Vagina (tissue), 2 donors: ENCODE data around the gene KCNMB2. TPM values are rescaled to one million over a fixed set of nuclear protein-coding genes. Genes with fewer than 3 reads are reported as not detected.

Source experiments
- DNase-seq, 2 donors: peaks; one replicate each; pipeline ENCODE4 v3.0.0-alpha.2; 2017; ENCODE audit errors: extremely low spot score in 2 of 2
- H3K27ac ChIP-seq: fragments of 200-600 bp; sonication (generic); one replicate; pipeline ENCODE4 v1.5.1; 2019
- H3K27me3 ChIP-seq: fragments of 200-600 bp; sonication (generic); one replicate; pipeline ENCODE4 v1.5.1; 2019
- H3K36me3 ChIP-seq, 2 donors: fragments of 200-600 bp; sonication (generic); one replicate each; pipeline ENCODE4 v1.5.1; 2017 to 2019
- H3K4me1 ChIP-seq: fragments of 200-600 bp; sonication (generic); one replicate; pipeline ENCODE4 v1.5.1; 2019
- H3K4me3 ChIP-seq, 2 donors: fragments of 200-600 bp; sonication (generic); 1 replicate in 1 of 2; 2 replicates in 1 of 2; pipeline ENCODE4 v1.5.1; 2016 to 2019
- H3K9me3 ChIP-seq: fragments of 200-600 bp; sonication (generic); one replicate; pipeline ENCODE4 v1.5.1; 2019
- CTCF ChIP-seq, 3 experiments: fragments of 450-650 bp in 2 of 3; fragments of 200-600 bp in 1 of 3; sonication (generic) in 1 of 3; IDR thresholded peaks; one replicate each; pipeline ENCODE4 v1.5.1; 2017 to 2019; ENCODE audit warnings: antibody characterized with exemption in 3 of 3, mild to moderate bottlenecking in 2 of 3, moderate library complexity in 2 of 3
- POLR2A ChIP-seq, 2 donors: fragments of 450-650 bp; IDR thresholded peaks; one replicate each; pipeline ENCODE4 v1.6.1; 2017; ENCODE audit warnings: antibody characterized with exemption in 2 of 2, mild to moderate bottlenecking in 2 of 2, moderate library complexity in 2 of 2
- POLR2AphosphoS5 ChIP-seq, 2 donors: sonication (generic); formaldehyde crosslinking; IDR thresholded peaks; one replicate each; pipeline ENCODE4 v1.9.0; 2017; ENCODE audit warnings: antibody characterized with exemption in 2 of 2, mild to moderate bottlenecking in 2 of 2, low read depth in 1 of 2; ENCODE audit not compliant: insufficient read depth in 1 of 2
- intact Hi-C: fragments of 100-400 bp; cut with DNase I; formaldehyde crosslinking; loops from one replicate; pipeline ENCODE4 v1.15.1; 2023
- total RNA-seq: library from RNA; depleted of rRNA; stranded (reverse); fragments of >200 nt; gene quantifications from one replicate; pipeline ENCODE4 v1.2.3, GENCODE V29; 2016

KCNMB2 gene
- total RNA-seq, 1 donor from 2014 or later = 1.5 TPM

GRCh38 chr3:178585454-178585853 is 49.2 kb downstream of the KCNMB2 start:
- no peak for DNase-seq
- TF ChIP-seq POLR2AphosphoS5 (IDR thresholded peaks at IDR 0.05; ENCODE audit: insufficient read depth in 1 of 2, low read depth in 1 of 2) (no peak), CTCF (IDR thresholded peaks at IDR 0.05) (no peak)

GRCh38 chr3:178586076-178586475 is 49.8 kb downstream of the KCNMB2 start:
- no peak overlapping the region for H3K27ac ChIP-seq
- intact Hi-C loops = no loop called here
- peaks cover 17% of the 10 kb centered on the region for H3K4me1 ChIP-seq

More at GRCh38 chr3:178585454-178585853, 49.2 kb downstream of the KCNMB2 start:
- Histone ChIP-seq H3K4me3 (no peak overlapping the region), H3K27me3 (no peaks in the 10 kb centered on the region), H3K36me3 (no peaks in the 10 kb centered on the region), H3K9me3 (no peaks in the 10 kb centered on the region), H3K4me1 (peaks cover 17% of the 10 kb centered on the region), H3K27ac (no peak overlapping the region)
- intact Hi-C loops = no loop called here

GRCh38 chr3:178588628-178589027 is 52.4 kb downstream of the KCNMB2 start:
- H3K4me1 ChIP-seq = peaks cover 17% of the 10 kb centered on the region
- no peak overlapping the region for H3K27ac ChIP-seq
- H3K36me3 ChIP-seq = no peaks in the 10 kb centered on the region
- TF ChIP-seq CTCF (IDR thresholded peaks at IDR 0.05) (no peak), POLR2AphosphoS5 (IDR thresholded peaks at IDR 0.05; ENCODE audit: insufficient read depth in 1 of 2, low read depth in 1 of 2) (no peak), POLR2A (IDR thresholded peaks at IDR 0.05) (no peak)
- no peak overlapping the region for H3K4me3 ChIP-seq
- DNase-seq = no peak
- no peaks in the 10 kb centered on the region for H3K27me3 ChIP-seq
- intact Hi-C loops = no loop called here
- H3K9me3 ChIP-seq = no peaks in the 10 kb centered on the region

More at GRCh38 chr3:178586076-178586475, 49.8 kb downstream of the KCNMB2 start:
- H3K27me3 ChIP-seq = no peaks in the 10 kb centered on the region
- H3K9me3 ChIP-seq = no peaks in the 10 kb centered on the region
- no peak for DNase-seq
- TF ChIP-seq POLR2A (IDR thresholded peaks at IDR 0.05) (no peak), POLR2AphosphoS5 (IDR thresholded peaks at IDR 0.05; ENCODE audit: insufficient read depth in 1 of 2, low read depth in 1 of 2) (no peak), CTCF (IDR thresholded peaks at IDR 0.05) (no peak)
- H3K4me3 ChIP-seq = no peak overlapping the region
- H3K36me3 ChIP-seq = no peaks in the 10 kb centered on the region

GRCh38 chr3:178593786-178594185 is 57.5 kb downstream of the KCNMB2 start:
- intact Hi-C loops = no loop called here

More at GRCh38 chr3:178593786-178594185, 57.5 kb downstream of the KCNMB2 start:
- Histone ChIP-seq H3K9me3 (no peaks in the 10 kb centered on the region), H3K27ac (no peak overlapping the region), H3K4me1 (no peaks in the 10 kb centered on the region), H3K4me3 (no peak overlapping the region), H3K36me3 (no peaks in the 10 kb centered on the region), H3K27me3 (no peaks in the 10 kb centered on the region)
- no peak for DNase-seq
- TF ChIP-seq POLR2AphosphoS5 (IDR thresholded peaks at IDR 0.05; ENCODE audit: insufficient read depth in 1 of 2, low read depth in 1 of 2) (no peak), CTCF (IDR thresholded peaks at IDR 0.05) (no peak), POLR2A (IDR thresholded peaks at IDR 0.05) (no peak)
